Measurements from ENCODE around the gene RSPH10B. TPM values are rescaled to one million over a fixed set of nuclear protein-coding genes. Genes with fewer than 3 reads are reported as not detected.
"Not testable (repeated sequence)": the region's sequence is repeated elsewhere in the genome, so short reads cannot be mapped to it uniquely, and the experiment has no call there.

Gene RSPH10B
- total RNA-seq, 2 experiments from 2014 or later, result not detected

- DNase-seq, POLR2A ChIA-PET, H3K9me3 Mint-ChIP-seq, H3K27me3 Mint-ChIP-seq, CTCF ChIA-PET, H3K27ac Mint-ChIP-seq, H3K4me3 Mint-ChIP-seq, H3K4me1 Mint-ChIP-seq: not testable (repeated sequence)
- peaks cover 16% of the 10 kb centered on the region for H3K36me3 Mint-ChIP-seq (ENCODE audit: low read depth)
Measured at GRCh38 chr7:5979680-5980314, 9.3 kb upstream of the RSPH10B start.

GRCh38 chr7:5973580-5973979 lies 3.1 kb upstream of the RSPH10B start:
- H3K9me3 Mint-ChIP-seq; POLR2A ChIA-PET; H3K27me3 Mint-ChIP-seq; DNase-seq; H3K36me3 Mint-ChIP-seq (ENCODE audit: low read depth); H3K4me3 Mint-ChIP-seq; CTCF ChIA-PET; H3K4me1 Mint-ChIP-seq; H3K27ac Mint-ChIP-seq: not testable (repeated sequence)

GRCh38 chr7:5963810-5964209 lies 6.7 kb downstream of the RSPH10B start:
- H3K27ac Mint-ChIP-seq; H3K4me1 Mint-ChIP-seq; CTCF ChIA-PET; POLR2A ChIA-PET; H3K27me3 Mint-ChIP-seq; DNase-seq; H3K36me3 Mint-ChIP-seq (ENCODE audit: low read depth); H3K9me3 Mint-ChIP-seq; H3K4me3 Mint-ChIP-seq: not testable (repeated sequence)

GRCh38 chr7:5963205-5963604 lies 7.3 kb downstream of the RSPH10B start:
- CTCF ChIA-PET; POLR2A ChIA-PET; H3K9me3 Mint-ChIP-seq; H3K36me3 Mint-ChIP-seq (ENCODE audit: low read depth); H3K27ac Mint-ChIP-seq; DNase-seq; H3K27me3 Mint-ChIP-seq; H3K4me1 Mint-ChIP-seq; H3K4me3 Mint-ChIP-seq: not testable (repeated sequence)

- H3K36me3 Mint-ChIP-seq (ENCODE audit: low read depth); H3K9me3 Mint-ChIP-seq; H3K4me1 Mint-ChIP-seq; POLR2A ChIA-PET; H3K4me3 Mint-ChIP-seq; H3K27me3 Mint-ChIP-seq; DNase-seq; CTCF ChIA-PET; H3K27ac Mint-ChIP-seq: not testable (repeated sequence)
Measured at GRCh38 chr7:5934945-5935450, 35.5 kb downstream of the RSPH10B start.

GRCh38 chr7:5931905-5932644 lies 38.4 kb downstream of the RSPH10B start:
- H3K9me3 Mint-ChIP-seq; H3K27ac Mint-ChIP-seq; H3K27me3 Mint-ChIP-seq; H3K36me3 Mint-ChIP-seq (ENCODE audit: low read depth); DNase-seq; H3K4me3 Mint-ChIP-seq; POLR2A ChIA-PET; H3K4me1 Mint-ChIP-seq; CTCF ChIA-PET: not testable (repeated sequence)

GRCh38 chr7:5931250-5931649 lies 39.2 kb downstream of the RSPH10B start:
- H3K36me3 Mint-ChIP-seq (ENCODE audit: low read depth); DNase-seq; H3K27me3 Mint-ChIP-seq; POLR2A ChIA-PET; CTCF ChIA-PET; H3K4me3 Mint-ChIP-seq; H3K27ac Mint-ChIP-seq; H3K9me3 Mint-ChIP-seq; H3K4me1 Mint-ChIP-seq: not testable (repeated sequence)

- CTCF ChIA-PET; H3K4me3 Mint-ChIP-seq; H3K36me3 Mint-ChIP-seq (ENCODE audit: low read depth); DNase-seq; POLR2A ChIA-PET; H3K9me3 Mint-ChIP-seq; H3K27me3 Mint-ChIP-seq; H3K27ac Mint-ChIP-seq; H3K4me1 Mint-ChIP-seq: not testable (repeated sequence)
Measured at GRCh38 chr7:5930290-5930689, 40.2 kb downstream of the RSPH10B start.

GRCh38 chr7:5926263-5926870 lies 44.1 kb downstream of the RSPH10B start:
- H3K27me3 Mint-ChIP-seq; CTCF ChIA-PET; H3K27ac Mint-ChIP-seq; H3K4me1 Mint-ChIP-seq; DNase-seq; POLR2A ChIA-PET; H3K36me3 Mint-ChIP-seq (ENCODE audit: low read depth); H3K4me3 Mint-ChIP-seq; H3K9me3 Mint-ChIP-seq: not testable (repeated sequence)

- DNase-seq; H3K4me3 Mint-ChIP-seq; CTCF ChIA-PET; H3K4me1 Mint-ChIP-seq; H3K27ac Mint-ChIP-seq; H3K9me3 Mint-ChIP-seq; POLR2A ChIA-PET; H3K27me3 Mint-ChIP-seq; H3K36me3 Mint-ChIP-seq (ENCODE audit: low read depth): not testable (repeated sequence)
Measured at GRCh38 chr7:5924630-5925029, 45.9 kb downstream of the RSPH10B start.

GRCh38 chr7:5924180-5924579 lies 46.3 kb downstream of the RSPH10B start:
- CTCF ChIA-PET; H3K9me3 Mint-ChIP-seq; POLR2A ChIA-PET; H3K4me1 Mint-ChIP-seq; H3K36me3 Mint-ChIP-seq (ENCODE audit: low read depth); H3K27ac Mint-ChIP-seq; DNase-seq; H3K4me3 Mint-ChIP-seq; H3K27me3 Mint-ChIP-seq: not testable (repeated sequence)

GRCh38 chr7:5916529-5916928 lies 54.0 kb downstream of the RSPH10B start:
- CTCF ChIA-PET, result interaction anchor here (0.5 kb wide), 1 partner anchor 59 kb away, joined by 3 read pairs; no protein-coding TSS in a partner anchor
- H3K27ac Mint-ChIP-seq; H3K36me3 Mint-ChIP-seq (ENCODE audit: low read depth); H3K9me3 Mint-ChIP-seq; POLR2A ChIA-PET; H3K4me3 Mint-ChIP-seq; H3K4me1 Mint-ChIP-seq; DNase-seq; H3K27me3 Mint-ChIP-seq: not testable (repeated sequence)

GRCh38 chr7:5908835-5909234 lies 61.7 kb downstream of the RSPH10B start:
- POLR2A ChIA-PET, H3K4me3 Mint-ChIP-seq, H3K27ac Mint-ChIP-seq, H3K4me1 Mint-ChIP-seq, H3K27me3 Mint-ChIP-seq, DNase-seq, H3K9me3 Mint-ChIP-seq, CTCF ChIA-PET: not testable (repeated sequence)
- H3K36me3 Mint-ChIP-seq (ENCODE audit: low read depth), result peaks cover 25% of the 10 kb centered on the region

- peaks cover 33% of the 10 kb centered on the region for H3K36me3 Mint-ChIP-seq (ENCODE audit: low read depth)
- H3K4me1 Mint-ChIP-seq, H3K9me3 Mint-ChIP-seq, H3K27ac Mint-ChIP-seq, H3K27me3 Mint-ChIP-seq, H3K4me3 Mint-ChIP-seq, CTCF ChIA-PET, POLR2A ChIA-PET, DNase-seq: not testable (repeated sequence)
Measured at GRCh38 chr7:5904726-5905125, 65.8 kb downstream of the RSPH10B start.

All from activated CD4-positive, alpha-beta memory T cell treated with anti-CD3 and anti-CD28 coated beads, Interleukin-2, amount 10 ng/mL, durations not matched to agents 7 days and 5 days (primary cell).